ENCODE data around the gene BPI. TPM values are rescaled to one million over a fixed set of nuclear protein-coding genes. Genes with fewer than 3 reads are reported as not detected.
A peak's percentile ranks its signal among the peaks of the same experiment; 100 is the strongest.
"Not testable (repeated sequence)": the region's sequence is repeated elsewhere in the genome, so short reads cannot be mapped to it uniquely, and the experiment has no call there.

The BPI gene
- total RNA-seq, 2 donors from 2014 or later: not detected

GRCh38 chr20:38337561-38338140, 33.7 kb downstream of the BPI start:
- peak; percentile 25 to 41 for ATAC-seq (replicated peaks in 1 of 2)
- peaks cover 3 to 5% of the 10 kb centered on the region in 2 donors for H3K36me3 Mint-ChIP-seq (ENCODE audit: insufficient read depth in 2 of 2)
- H3K27ac Mint-ChIP-seq: no peak overlapping the region
- no peaks in the 10 kb centered on the region for H3K4me1 Mint-ChIP-seq (ENCODE audit: low read depth)
- H3K27me3 Mint-ChIP-seq (ENCODE audit: low read depth): peaks cover 24% of the 10 kb centered on the region
- peak; percentile 25 to 26 for DNase-seq
- H3K4me3 Mint-ChIP-seq: no peak overlapping the region
- H3K9me3 Mint-ChIP-seq: peaks cover 2 to 7% of the 10 kb centered on the region in 2 donors

GRCh38 chr20:38338849-38339520, 35.0 kb downstream of the BPI start:
- Mint-ChIP-seq H3K27ac (no peak overlapping the region), H3K4me1 (ENCODE audit: low read depth) (no peaks in the 10 kb centered on the region), H3K4me3 (no peak overlapping the region), H3K9me3 (peaks cover 2 to 7% of the 10 kb centered on the region in 2 donors), H3K36me3 (ENCODE audit: insufficient read depth in 2 of 2) (peaks cover 3 to 5% of the 10 kb centered on the region in 2 donors), H3K27me3 (ENCODE audit: low read depth) (peaks cover 24% of the 10 kb centered on the region)
- no peak for ATAC-seq (replicated peaks in 1 of 2)
- no peak for DNase-seq

- H3K27me3 Mint-ChIP-seq (ENCODE audit: low read depth): peaks cover 24% of the 10 kb centered on the region
- H3K4me3 Mint-ChIP-seq; DNase-seq; H3K4me1 Mint-ChIP-seq (ENCODE audit: low read depth); ATAC-seq (replicated peaks in 1 of 2); H3K36me3 Mint-ChIP-seq (ENCODE audit: insufficient read depth in 2 of 2); H3K27ac Mint-ChIP-seq; H3K9me3 Mint-ChIP-seq: not testable (repeated sequence)
These were observed 35.6 kb downstream of the BPI start for GRCh38 chr20:38339521-38339896.

- no peak overlapping the region for H3K4me3 Mint-ChIP-seq
- peaks cover 3 to 5% of the 10 kb centered on the region in 2 donors for H3K36me3 Mint-ChIP-seq (ENCODE audit: insufficient read depth in 2 of 2)
- no peaks in the 10 kb centered on the region for H3K4me1 Mint-ChIP-seq (ENCODE audit: low read depth)
- H3K27ac Mint-ChIP-seq: no peak overlapping the region
- peaks cover 2 to 7% of the 10 kb centered on the region in 2 donors for H3K9me3 Mint-ChIP-seq
- peaks cover 24% of the 10 kb centered on the region for H3K27me3 Mint-ChIP-seq (ENCODE audit: low read depth)
- no peak for DNase-seq
- no peak for ATAC-seq (replicated peaks in 1 of 2)
These were observed 36.0 kb downstream of the BPI start for GRCh38 chr20:38339997-38340396.

GRCh38 chr20:38340693-38341092, 36.7 kb downstream of the BPI start:
- Mint-ChIP-seq H3K4me1 (ENCODE audit: low read depth) (no peaks in the 10 kb centered on the region), H3K9me3 (peaks cover 2 to 7% of the 10 kb centered on the region in 2 donors), H3K27ac (no peak overlapping the region), H3K36me3 (ENCODE audit: insufficient read depth in 2 of 2) (peaks cover 3 to 5% of the 10 kb centered on the region in 2 donors), H3K27me3 (ENCODE audit: low read depth) (peaks cover 22% of the 10 kb centered on the region), H3K4me3 (no peak overlapping the region)
- DNase-seq (no peak), ATAC-seq (replicated peaks in 1 of 2) (no peak)

- ATAC-seq (replicated peaks in 1 of 2) (no peak), DNase-seq (no peak)
- H3K36me3 Mint-ChIP-seq (ENCODE audit: insufficient read depth in 2 of 2): peaks cover 3 to 5% of the 10 kb centered on the region in 2 donors
- peaks cover 2 to 7% of the 10 kb centered on the region in 2 donors for H3K9me3 Mint-ChIP-seq
- peaks cover 13% of the 10 kb centered on the region for H3K27me3 Mint-ChIP-seq (ENCODE audit: low read depth)
- no peak overlapping the region for H3K27ac Mint-ChIP-seq
- no peaks in the 10 kb centered on the region for H3K4me1 Mint-ChIP-seq (ENCODE audit: low read depth)
- no peak overlapping the region for H3K4me3 Mint-ChIP-seq
These were observed 38.3 kb downstream of the BPI start for GRCh38 chr20:38342216-38342615.

GRCh38 chr20:38342713-38343310, 38.9 kb downstream of the BPI start:
- no peak for DNase-seq
- Mint-ChIP-seq H3K27ac (no peak overlapping the region), H3K4me1 (ENCODE audit: low read depth) (no peaks in the 10 kb centered on the region)

GRCh38 chr20:38343311-38344106, 39.6 kb downstream of the BPI start:
- Mint-ChIP-seq H3K36me3 (ENCODE audit: insufficient read depth in 2 of 2) (no peaks in the 10 kb centered on the region), H3K4me1 (ENCODE audit: low read depth) (no peaks in the 10 kb centered on the region), H3K9me3 (no peaks in the 10 kb centered on the region), H3K4me3 (no peak overlapping the region), H3K27me3 (ENCODE audit: low read depth) (peaks cover 6% of the 10 kb centered on the region), H3K27ac (no peak overlapping the region)
- ATAC-seq (replicated peaks in 1 of 2): no peak
- no peak for DNase-seq

More at GRCh38 chr20:38342713-38343310, 38.9 kb downstream of the BPI start:
- peaks cover 3 to 4% of the 10 kb centered on the region in 2 donors for H3K36me3 Mint-ChIP-seq (ENCODE audit: insufficient read depth in 2 of 2)
- H3K4me3 Mint-ChIP-seq: no peak overlapping the region
- ATAC-seq (replicated peaks in 1 of 2): no peak
- H3K9me3 Mint-ChIP-seq: peaks cover under 1 to 5% of the 10 kb centered on the region in 2 donors
- peaks cover 12% of the 10 kb centered on the region for H3K27me3 Mint-ChIP-seq (ENCODE audit: low read depth)

- no peaks in the 10 kb centered on the region for H3K4me1 Mint-ChIP-seq (ENCODE audit: low read depth)
- peaks cover 6% of the 10 kb centered on the region for H3K27me3 Mint-ChIP-seq (ENCODE audit: low read depth)
- ATAC-seq (replicated peaks in 1 of 2): no peak
- no peaks in the 10 kb centered on the region for H3K9me3 Mint-ChIP-seq
- no peaks in the 10 kb centered on the region for H3K36me3 Mint-ChIP-seq (ENCODE audit: insufficient read depth in 2 of 2)
- no peak overlapping the region for H3K4me3 Mint-ChIP-seq
- no peak overlapping the region for H3K27ac Mint-ChIP-seq
- DNase-seq: no peak
These were observed 40.2 kb downstream of the BPI start for GRCh38 chr20:38344107-38344701.

GRCh38 chr20:38345643-38346042, 41.7 kb downstream of the BPI start:
- no peak overlapping the region for H3K27ac Mint-ChIP-seq
- H3K27me3 Mint-ChIP-seq (ENCODE audit: low read depth): peaks cover 11% of the 10 kb centered on the region
- DNase-seq: no peak
- no peak overlapping the region for H3K4me3 Mint-ChIP-seq
- no peaks in the 10 kb centered on the region for H3K36me3 Mint-ChIP-seq (ENCODE audit: insufficient read depth in 2 of 2)
- no peaks in the 10 kb centered on the region for H3K4me1 Mint-ChIP-seq (ENCODE audit: low read depth)
- H3K9me3 Mint-ChIP-seq: no peaks in the 10 kb centered on the region
- no peak for ATAC-seq (replicated peaks in 1 of 2)

GRCh38 chr20:38346247-38346651, 42.3 kb downstream of the BPI start, which contains the start of gene LBP:
Gene LBP (plus strand): TSS chr20:38346482. CDS start chr20:38346517, 35 bp downstream.
- Mint-ChIP-seq H3K4me3 (no peak within 1 kb of the TSS), H3K36me3 (ENCODE audit: insufficient read depth in 2 of 2) (no peaks in the 10 kb centered on the region), H3K9me3 (no peaks in the 10 kb centered on the region), H3K4me1 (ENCODE audit: low read depth) (no peaks in the 10 kb centered on the region), H3K27me3 (ENCODE audit: low read depth) (peaks cover 11% of the 10 kb centered on the region), H3K27ac (no peak within 1 kb of the TSS)
- ATAC-seq (replicated peaks in 1 of 2): no peak
- DNase-seq: no peak

- DNase-seq: no peak
- no peaks in the 10 kb centered on the region for H3K9me3 Mint-ChIP-seq
- H3K4me1 Mint-ChIP-seq (ENCODE audit: low read depth): no peaks in the 10 kb centered on the region
- H3K27ac Mint-ChIP-seq: no peak overlapping the region
- H3K4me3 Mint-ChIP-seq: no peak overlapping the region
- H3K27me3 Mint-ChIP-seq (ENCODE audit: low read depth): peaks cover 10% of the 10 kb centered on the region
- ATAC-seq (replicated peaks in 1 of 2): no peak
- no peaks in the 10 kb centered on the region for H3K36me3 Mint-ChIP-seq (ENCODE audit: insufficient read depth in 2 of 2)
These were observed 42.8 kb downstream of the BPI start for GRCh38 chr20:38346741-38347140.
